Loucy (cell line): ENCODE measurements around the gene INCENP.

Source experiments
- H2AFZ ChIP-seq: fragments of 200-600 bp; sonication (generic); 2 replicates; pipeline ENCODE4 v1.6.0; 2016; ENCODE audit warnings: antibody characterized with exemption, mild to moderate bottlenecking, low read length, moderate library complexity
- H3F3A ChIP-seq: fragments of 200-600 bp; 2 replicates; pipeline ENCODE4 v1.6.0; 2016; ENCODE audit warnings: antibody characterized with exemption, low read depth, mild to moderate bottlenecking
- H3K27me3 ChIP-seq: fragments of 200-600 bp; sonication (generic); 2 replicates; pipeline ENCODE4 v1.6.1; 2014; ENCODE audit warnings: low read length, mild to moderate bottlenecking; ENCODE audit not compliant: insufficient read depth, poor library complexity, severe bottlenecking
- H3K36me3 ChIP-seq: fragments of 200-600 bp; sonication (generic); 2 replicates; pipeline ENCODE4 v1.6.1; 2016; ENCODE audit warnings: low read length; ENCODE audit not compliant: insufficient read depth
- H3K4me1 ChIP-seq: fragments of 200-600 bp; sonication (generic); 2 replicates; pipeline ENCODE4 v1.5.1; 2014; ENCODE audit warnings: low read length, mild to moderate bottlenecking; ENCODE audit not compliant: insufficient read depth, poor library complexity, severe bottlenecking
- H3K4me2 ChIP-seq: fragments of 200-600 bp; sonication (generic); 2 replicates; pipeline ENCODE4 v1.6.0; 2014; ENCODE audit warnings: antibody characterized with exemption, low read length, low read depth, mild to moderate bottlenecking; ENCODE audit not compliant: poor library complexity, severe bottlenecking
- H3K4me3 ChIP-seq: fragments of 200-600 bp; sonication (generic); 2 replicates; pipeline ENCODE4 v1.5.1; 2014; ENCODE audit warnings: low read length, mild to moderate bottlenecking, mixed read lengths; ENCODE audit not compliant: poor library complexity, severe bottlenecking
- H3K79me2 ChIP-seq: fragments of 200-600 bp; sonication (generic); 2 replicates; pipeline ENCODE4 v1.6.1; 2014; ENCODE audit warnings: low read length; ENCODE audit not compliant: insufficient read depth
- H3K9ac ChIP-seq: fragments of 200-600 bp; sonication (generic); 2 replicates; pipeline ENCODE4 v1.6.0; 2014; ENCODE audit warnings: mild to moderate bottlenecking, low read depth, low read length, moderate library complexity; ENCODE audit not compliant: poor library complexity, severe bottlenecking
- H3K9me2 ChIP-seq: fragments of 200-600 bp; sonication (generic); replicated peaks from 2 replicates; pipeline ENCODE4 v1.6.1; 2016; ENCODE audit warnings: low read depth, low read length, mixed read lengths
- H3K9me3 ChIP-seq: fragments of 200-600 bp; sonication (generic); 2 replicates; pipeline ENCODE4 v1.6.1; 2014; ENCODE audit warnings: mild to moderate bottlenecking, antibody characterized with exemption, low read length, low read depth; ENCODE audit not compliant: insufficient read depth
- H4K20me1 ChIP-seq: fragments of 200-600 bp; sonication (generic); 2 replicates; pipeline ENCODE4 v1.6.0; 2014; ENCODE audit warnings: antibody characterized with exemption, low read length, mild to moderate bottlenecking; ENCODE audit not compliant: insufficient read depth, poor library complexity, severe bottlenecking
- CTCF ChIP-seq: fragments of 200-600 bp; sonication (generic); conservative IDR thresholded peaks from 2 replicates; pipeline ENCODE4 v1.5.1; 2014; ENCODE audit warnings: mild to moderate bottlenecking, antibody characterized with exemption, low read length
- EZH2phosphoT487 ChIP-seq: fragments of 200-600 bp; IDR thresholded peaks from 2 replicates; pipeline ENCODE4 v1.6.1; 2018; ENCODE audit warnings: antibody characterized with exemption, mild to moderate bottlenecking, moderate library complexity, borderline replicate concordance

The INCENP gene

GRCh38 chr11:62152245-62153086 lies 28.7 kb downstream of the INCENP start:
- Histone ChIP-seq H3K27me3 (no peaks in the 10 kb centered on the region), H4K20me1 (no peaks in the 10 kb centered on the region), H3K9me3 (no peaks in the 10 kb centered on the region), H3K9ac (no peak overlapping the region), H3K4me2 (no peak overlapping the region), H3F3A (0 out of 2 replicates have a peak, but pooled peaks cover 5% of the 10 kb centered on the region), H3K36me3 (peaks cover 59% of the 10 kb centered on the region; the same call in 1 of the 2 replicates), H3K79me2 (no peaks in the 10 kb centered on the region), H3K4me3 (no peak overlapping the region), H3K4me1 (no peaks in the 10 kb centered on the region), H2AFZ (no peak overlapping the region), H3K9me2 (no peaks in the 10 kb centered on the region)
- no peak for TF ChIP-seq EZH2phosphoT487
- TF ChIP-seq CTCF = no peak

GRCh38 chr11:62153087-62153395 lies 29.2 kb downstream of the INCENP start:
- no peaks in the 10 kb centered on the region for H3K4me1 ChIP-seq
- no peak overlapping the region for H3K4me3 ChIP-seq
- no peak overlapping the region for H2AFZ ChIP-seq
- H3K9ac ChIP-seq = no peak overlapping the region
- TF ChIP-seq CTCF = no peak
- no peak for TF ChIP-seq EZH2phosphoT487
- H3K4me2 ChIP-seq = no peak overlapping the region
- no peaks in the 10 kb centered on the region for H3K27me3 ChIP-seq
- 0 out of 2 replicates have a peak, but pooled peaks cover 5% of the 10 kb centered on the region for H3F3A ChIP-seq
- no peaks in the 10 kb centered on the region for H3K79me2 ChIP-seq
- no peaks in the 10 kb centered on the region for H4K20me1 ChIP-seq
- H3K9me2 ChIP-seq = no peaks in the 10 kb centered on the region
- peaks cover 53% of the 10 kb centered on the region; the same call in 1 of the 2 replicates for H3K36me3 ChIP-seq
- no peaks in the 10 kb centered on the region for H3K9me3 ChIP-seq

- Histone ChIP-seq H3F3A (0 out of 2 replicates have a peak, but pooled peaks cover 5% of the 10 kb centered on the region), H3K4me2 (no peak overlapping the region)
- TF ChIP-seq EZH2phosphoT487 = no peak
- no peak for TF ChIP-seq CTCF
Observed at GRCh38 chr11:62153617-62154016, 29.8 kb downstream of the INCENP start.

More at GRCh38 chr11:62153617-62154016, 29.8 kb downstream of the INCENP start:
- Histone ChIP-seq H3K9ac (no peak overlapping the region), H3K36me3 (peaks cover 47% of the 10 kb centered on the region; the same call in 1 of the 2 replicates), H3K9me2 (no peaks in the 10 kb centered on the region), H3K4me3 (no peak overlapping the region), H4K20me1 (no peaks in the 10 kb centered on the region), H3K9me3 (no peaks in the 10 kb centered on the region), H3K4me1 (no peaks in the 10 kb centered on the region), H3K27me3 (no peaks in the 10 kb centered on the region), H2AFZ (no peak overlapping the region), H3K79me2 (no peaks in the 10 kb centered on the region)
